ENCODE measurements around the gene GSPT2.
"Not testable (repeated sequence)": the region's sequence is repeated elsewhere in the genome, so short reads cannot be mapped to it uniquely, and the experiment has no call there.

Gene GSPT2

DNA sequence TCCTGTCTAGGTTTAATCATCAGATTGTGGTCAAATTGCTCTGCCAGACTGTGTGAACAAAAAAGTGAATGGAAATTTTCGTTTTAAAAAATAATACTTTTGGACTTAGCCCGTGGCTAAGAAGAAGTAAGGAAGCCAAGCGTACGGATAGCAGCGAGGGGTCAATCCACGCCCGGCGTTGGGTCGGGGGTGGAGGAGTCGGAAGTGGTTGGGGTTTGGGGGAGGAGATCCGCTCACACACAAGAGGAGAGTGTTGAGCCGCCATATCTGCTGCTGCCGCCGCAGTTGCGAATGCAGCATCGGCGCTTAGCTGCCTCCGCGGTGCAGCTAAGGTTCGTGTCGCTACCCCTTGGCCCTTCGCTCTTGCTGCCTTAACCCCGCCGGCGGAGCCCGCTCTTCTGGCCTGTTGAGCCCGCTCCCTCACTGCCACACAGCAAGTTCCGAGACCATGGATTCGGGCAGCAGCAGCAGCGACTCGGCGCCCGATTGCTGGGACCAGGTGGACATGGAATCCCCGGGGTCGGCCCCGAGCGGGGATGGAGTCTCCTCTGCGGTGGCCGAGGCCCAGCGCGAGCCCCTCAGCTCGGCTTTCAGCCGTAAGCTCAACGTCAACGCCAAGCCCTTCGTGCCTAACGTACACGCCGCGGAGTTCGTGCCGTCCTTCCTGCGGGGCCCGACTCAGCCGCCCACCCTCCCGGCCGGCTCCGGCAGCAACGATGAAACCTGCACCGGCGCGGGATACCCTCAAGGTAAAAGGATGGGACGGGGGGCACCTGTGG lies at the start of gene GSPT2:
Gene GSPT2, plus strand, starts transcription at position 264 of the 779 bp plus-strand sequence. Its CDS starts 185 bp downstream, at position 449.
- DNase-seq: peak; percentile 20 to 65

DNA sequence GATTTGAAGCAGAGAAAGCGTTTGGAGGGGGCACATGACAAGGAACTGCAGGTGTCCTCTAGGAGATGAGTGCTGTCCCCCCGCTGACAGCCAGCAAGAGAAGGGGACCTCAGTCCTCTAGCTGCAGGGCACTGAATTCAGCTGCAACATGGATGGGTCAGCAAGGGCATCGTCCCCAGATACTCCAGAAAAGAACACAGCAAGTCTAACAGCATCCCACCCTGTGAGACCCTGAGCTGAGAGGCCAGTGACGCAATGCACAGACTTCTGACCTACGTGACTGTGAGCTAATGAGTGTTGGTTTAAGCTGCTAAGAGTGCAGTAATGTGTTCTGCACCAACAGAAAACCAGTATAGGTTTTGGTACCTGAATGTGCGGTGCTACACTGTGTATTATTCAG lies 49.0 kb upstream of the GSPT2 start:
- DNase-seq: no peak

DNA sequence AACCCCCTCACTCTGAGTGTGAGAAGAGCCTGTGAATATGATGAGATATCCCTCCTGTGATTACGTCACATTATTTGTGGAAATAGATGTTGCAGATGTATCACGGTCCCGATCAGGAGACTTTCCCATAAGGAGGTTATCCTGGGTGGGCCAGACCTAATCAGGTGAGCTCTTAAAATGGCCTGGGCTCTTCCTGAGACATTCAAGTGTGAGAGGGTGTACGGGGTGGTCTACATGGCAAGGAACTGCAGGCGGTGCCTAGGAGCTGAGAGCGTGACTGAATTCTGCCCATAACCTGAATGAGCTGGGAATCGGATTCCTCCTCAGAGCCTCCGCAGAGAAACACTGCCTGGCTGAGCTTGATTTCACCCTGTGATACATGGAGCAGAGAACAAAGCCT lies 45.8 kb upstream of the GSPT2 start:
- no peak for DNase-seq

DNA sequence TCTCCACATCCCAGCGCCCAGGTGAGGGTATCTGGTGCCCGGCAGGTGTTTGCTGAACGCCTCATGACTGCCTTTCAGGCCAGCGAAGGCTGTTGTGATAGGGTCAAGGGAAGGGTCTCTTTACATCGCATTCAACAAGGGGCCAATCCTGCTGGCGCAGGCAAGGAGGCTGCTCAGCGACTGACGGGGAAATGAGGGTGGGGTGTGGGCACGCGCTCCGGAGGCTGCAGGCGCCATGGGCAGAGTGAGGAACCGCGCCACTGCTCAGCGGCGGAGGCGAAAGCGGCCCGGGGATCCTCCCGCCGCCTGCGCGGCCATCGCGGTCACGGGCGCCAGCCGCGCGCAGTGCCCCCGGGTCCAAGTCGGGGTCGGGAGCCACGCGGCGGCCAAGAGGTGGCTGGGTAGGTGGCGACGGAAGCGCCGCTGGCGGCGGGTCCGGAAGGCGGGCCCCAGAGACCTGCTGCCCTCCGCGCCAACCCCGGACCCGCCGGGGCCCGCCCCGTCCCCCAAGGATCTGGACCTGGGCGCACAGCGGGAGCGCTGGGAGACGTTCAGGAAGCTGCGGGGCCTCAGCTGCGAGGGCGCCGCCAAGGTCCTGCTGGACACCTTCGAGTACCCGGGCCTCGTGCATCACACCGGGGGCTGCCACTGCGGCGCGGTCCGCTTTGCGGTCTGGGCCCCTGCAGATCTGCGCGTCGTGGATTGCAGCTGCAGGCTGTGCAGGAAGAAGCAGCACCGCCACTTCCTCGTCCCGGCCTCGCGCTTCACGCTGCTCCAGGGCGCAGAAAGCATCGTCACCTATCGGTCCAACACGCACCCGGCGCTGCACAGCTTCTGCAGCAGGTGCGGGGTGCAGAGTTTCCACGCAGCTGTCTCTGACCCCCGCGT lies 32.7 kb upstream of the GSPT2 start, which contains the start of gene CENPVL1:
Gene CENPVL1, plus strand, starts transcription at position 236 of the 888 bp plus-strand sequence. Its CDS starts 0 bp downstream, at position 236.
- not testable (repeated sequence) for DNase-seq

DNA sequence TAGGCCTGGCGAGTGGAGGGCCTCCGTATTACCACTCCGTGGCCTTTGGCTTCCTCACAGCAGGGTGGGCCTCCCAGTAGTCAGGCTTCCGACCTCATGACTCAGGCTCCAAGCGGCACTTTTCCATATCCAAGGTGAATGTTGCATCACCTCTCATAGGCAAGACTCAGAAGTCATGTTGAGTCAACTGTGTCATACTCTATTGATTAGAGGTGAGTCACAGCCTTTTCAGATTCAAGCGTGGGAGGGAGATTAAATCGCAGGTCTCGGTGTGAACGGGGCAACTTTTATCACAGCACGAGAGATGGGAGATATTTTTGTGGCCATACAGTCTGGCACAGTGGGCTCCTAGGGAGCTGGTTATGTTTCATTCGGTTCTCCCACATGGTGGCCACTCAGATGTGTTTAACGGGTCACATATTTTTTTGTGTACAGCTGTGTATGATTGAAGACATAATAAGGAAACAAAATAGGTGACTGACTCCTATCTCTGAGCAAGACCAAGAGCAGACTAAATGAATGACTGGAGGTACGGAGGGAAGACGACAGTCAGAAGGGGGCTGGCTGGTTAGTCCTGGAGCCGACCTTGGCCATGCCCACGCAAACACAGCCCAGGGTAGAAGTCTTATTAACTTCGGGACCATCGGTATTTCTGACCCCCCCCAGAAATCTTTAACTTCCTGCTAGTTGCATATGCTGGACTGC lies 30.1 kb upstream of the GSPT2 start:
- DNase-seq: not testable (repeated sequence)

DNA sequence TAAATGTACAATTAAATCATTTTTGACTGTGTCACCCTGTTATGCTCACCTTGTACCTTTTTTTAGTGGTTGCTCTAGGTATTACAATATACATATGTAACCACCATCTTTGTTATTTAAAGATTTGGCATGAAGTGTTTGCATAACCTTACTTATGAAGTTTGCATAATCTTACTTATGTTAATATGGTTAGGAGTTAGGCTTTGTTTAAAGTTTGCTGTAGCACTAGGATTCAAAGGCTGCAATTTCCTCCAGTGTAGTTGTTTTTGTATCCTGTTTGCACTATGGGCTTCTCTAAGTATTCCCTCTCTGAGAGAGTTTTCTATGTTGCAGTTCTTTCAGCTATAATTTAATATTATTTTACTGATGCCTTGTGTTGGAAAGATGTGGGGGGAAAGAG lies 15.0 kb upstream of the GSPT2 start:
- peak in 1 of 2 experiments; percentile 15 for DNase-seq

DNA sequence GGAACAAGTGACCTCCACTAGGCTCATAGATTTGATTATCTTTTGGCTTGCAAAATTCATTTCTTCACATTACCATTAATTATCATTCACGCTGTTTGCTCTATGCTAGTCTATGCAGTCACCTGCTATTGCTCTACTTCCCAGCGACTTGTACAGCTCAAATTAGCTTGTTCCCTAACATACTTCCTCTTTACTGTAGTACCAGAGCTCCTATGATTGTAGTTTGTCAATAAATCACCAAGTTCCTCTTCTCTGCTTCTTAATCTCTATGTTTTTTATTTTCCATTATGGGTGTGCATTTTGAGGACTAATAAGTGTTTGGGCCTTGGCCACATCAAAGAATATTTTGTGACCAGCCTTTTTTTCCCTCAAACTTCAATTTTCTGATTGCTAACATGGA lies 6.2 kb upstream of the GSPT2 start:
- no peak for DNase-seq

DNA sequence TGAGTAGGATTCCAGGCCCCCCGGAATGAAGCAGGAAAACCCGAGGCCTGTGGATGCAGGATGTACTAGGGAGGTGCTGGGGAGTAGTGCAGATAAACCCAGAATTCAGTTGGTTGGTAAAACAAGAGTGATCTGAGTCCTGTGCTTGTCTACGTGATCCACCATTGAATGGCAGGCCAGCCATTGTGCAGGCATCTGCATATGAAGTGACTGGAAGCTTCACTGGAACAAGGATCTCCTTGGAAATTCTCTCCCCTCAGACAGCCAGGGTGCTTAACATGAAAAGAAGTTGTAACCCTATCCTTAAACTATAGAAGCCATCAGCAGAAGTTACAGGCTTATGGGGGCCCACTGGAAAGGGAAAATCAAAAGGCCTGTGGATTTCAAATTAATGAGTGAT lies 656 bp upstream of the GSPT2 start:
- DNase-seq: no peak

DNA sequence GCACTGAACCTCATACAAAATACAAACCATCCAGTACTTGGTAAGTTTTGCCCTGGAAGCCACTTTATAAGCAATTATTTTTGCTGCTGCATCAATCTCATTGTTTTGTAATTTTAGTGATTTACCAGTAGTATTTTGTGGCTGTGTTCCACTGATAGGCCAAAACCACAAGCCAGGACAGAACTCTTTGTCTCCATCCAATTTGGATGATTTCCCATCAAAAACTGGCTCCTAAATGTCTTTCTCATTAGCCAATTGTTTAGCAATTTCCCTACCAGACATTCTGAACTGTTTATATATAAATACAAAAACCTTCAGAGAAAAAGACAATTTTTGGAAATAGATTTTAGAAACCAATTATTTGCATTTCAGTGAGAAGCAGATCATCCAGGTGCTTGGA lies 4.4 kb downstream of the GSPT2 start:
- DNase-seq: no peak

DNA sequence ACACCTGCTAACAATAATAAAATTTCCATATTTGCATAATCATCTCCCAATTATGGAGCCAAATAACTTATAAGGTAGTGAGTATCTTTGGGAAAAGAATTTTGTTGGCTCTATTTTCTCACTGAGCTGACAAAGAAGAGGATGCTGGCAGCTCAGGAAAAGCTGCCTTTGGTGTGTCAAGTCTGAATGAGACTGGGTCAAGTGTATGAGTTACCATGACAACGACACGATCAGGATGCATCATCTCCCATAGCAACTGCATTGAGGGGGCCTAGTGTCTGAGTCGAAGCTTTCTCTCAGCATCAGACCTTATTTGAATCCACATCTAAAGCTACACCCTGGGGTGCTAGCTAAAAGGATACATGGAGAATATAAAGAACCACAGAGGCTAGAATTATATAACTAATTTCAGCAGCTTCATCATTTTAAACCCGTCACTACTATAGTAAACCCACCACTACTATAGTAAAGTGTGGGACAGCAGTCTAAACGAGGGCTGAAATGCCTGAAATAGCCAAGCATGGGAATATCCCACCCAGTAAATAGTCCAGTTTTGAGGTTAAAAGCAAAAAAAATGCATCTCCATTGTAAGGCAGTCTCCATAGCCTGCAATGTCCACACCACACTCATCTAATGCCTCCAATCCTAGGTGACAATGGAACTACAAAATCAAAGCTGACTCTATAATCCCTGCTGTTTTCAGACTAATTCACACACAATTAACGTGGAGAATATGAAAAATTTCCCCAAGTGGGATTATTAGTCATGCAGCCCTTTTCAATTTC lies 16.0 kb downstream of the GSPT2 start:
- no peak for DNase-seq

DNA sequence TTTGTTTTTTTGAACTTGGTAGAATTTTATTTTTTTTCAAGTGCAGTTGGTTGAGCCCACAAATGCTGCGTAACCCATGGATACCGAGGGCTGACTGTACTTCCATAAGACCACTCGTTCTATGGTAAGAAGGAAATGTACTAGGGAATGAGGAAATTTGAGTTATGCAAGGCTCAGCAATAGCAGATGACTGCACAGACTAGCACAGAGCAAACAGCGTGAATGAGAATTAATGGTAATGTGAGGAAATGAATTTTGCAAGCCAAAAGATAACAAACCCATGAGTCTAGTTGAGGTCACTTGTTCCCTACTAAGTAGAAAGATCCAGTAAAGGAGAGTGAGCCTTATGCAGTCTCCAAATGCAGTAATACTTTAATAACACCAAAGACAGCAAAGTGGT lies 17.4 kb downstream of the GSPT2 start:
- DNase-seq: no peak

DNA sequence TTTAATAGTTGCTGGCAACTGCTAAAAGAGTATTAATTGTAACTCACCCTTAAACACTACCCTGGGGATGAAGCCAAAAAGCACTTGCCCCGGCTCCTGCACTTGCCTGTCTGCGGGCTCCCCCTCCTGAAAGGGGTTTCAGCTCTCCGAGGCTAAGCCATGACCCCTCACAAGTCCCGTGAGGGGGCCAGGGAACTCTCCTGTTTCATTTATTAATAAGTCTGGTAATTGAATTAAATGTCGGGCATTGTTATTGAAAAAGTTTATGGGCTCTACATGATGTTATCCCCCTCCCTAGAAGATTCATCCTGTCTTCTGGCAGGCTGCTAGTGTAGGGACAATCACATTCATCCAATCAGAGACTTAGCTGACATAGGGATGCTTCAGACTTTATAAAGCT lies 23.3 kb downstream of the GSPT2 start:
- DNase-seq: no peak

DNA sequence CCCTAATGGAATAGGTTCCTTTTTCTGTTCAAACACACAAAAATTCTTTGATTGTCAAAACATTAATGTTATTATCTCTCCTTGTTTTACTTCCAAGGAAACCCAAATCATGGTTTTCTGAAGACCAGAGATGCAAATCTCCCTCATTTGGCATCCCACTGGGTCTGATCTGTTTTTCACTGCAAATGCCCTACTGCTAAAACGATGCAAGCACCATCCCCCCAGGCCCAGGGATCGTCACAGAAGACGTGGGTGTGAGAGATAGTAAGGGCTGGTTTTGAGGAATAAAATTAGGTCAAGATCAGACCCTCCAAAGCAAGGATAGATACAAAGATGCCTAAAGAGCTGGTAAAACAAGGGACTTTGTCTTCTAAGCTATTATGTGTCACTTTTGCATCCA lies 33.6 kb downstream of the GSPT2 start:
- DNase-seq: no peak

DNA sequence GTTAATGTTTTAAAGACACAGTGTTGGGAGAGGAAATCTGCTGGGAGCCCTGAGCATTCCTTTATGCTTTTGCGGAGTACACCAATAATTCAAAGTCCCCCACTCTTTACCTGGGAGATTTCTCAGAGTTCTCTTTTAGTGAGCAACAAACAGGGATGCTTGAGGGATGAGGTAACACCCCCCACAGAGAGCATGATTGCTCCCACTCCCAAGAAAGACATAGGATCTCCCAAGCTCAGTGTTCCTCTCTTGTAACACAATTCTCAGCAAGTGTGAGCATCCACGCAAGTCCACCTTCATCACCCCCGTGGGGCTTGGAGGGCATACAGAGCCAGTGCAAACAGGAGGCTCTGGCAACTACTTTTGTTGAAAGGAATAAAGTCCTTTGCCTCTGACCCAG lies 36.1 kb downstream of the GSPT2 start:
- DNase-seq: no peak

DNA sequence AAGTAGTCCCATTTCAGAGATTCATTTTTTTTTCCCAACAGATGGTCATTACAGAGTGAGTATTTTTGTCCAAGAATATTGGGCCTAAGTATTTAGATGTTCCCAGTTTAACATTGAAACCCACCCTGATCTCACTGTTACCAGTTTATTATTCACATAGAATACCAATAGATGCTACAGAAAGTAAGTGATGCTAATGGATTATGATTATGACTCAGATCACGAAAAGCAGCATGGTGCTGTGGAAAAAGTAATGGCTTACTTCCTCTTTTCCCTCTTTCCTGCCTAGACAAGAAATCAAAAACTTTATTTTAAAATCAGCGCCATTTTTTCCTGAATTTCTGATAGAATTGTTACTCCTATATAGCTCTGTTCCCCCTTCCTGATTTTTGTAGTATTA lies 51.9 kb downstream of the GSPT2 start:
- no peak for DNase-seq
